Left lung (tissue), 10 donors: Measurements from ENCODE around the gene HYKK. TPM values are rescaled to one million over a fixed set of nuclear protein-coding genes. Genes with fewer than 3 reads are reported as not detected.

Experiments
- ATAC-seq: fragments of 200-7000 bp; cut with Tn5 transposase; one replicate; pipeline ENCODE4 v1.9.1; 2020; ENCODE audit warnings: moderate library complexity
- DNase-seq, 4 donors: peaks; one replicate each; pipeline ENCODE4 v3.0.0-alpha.2; 2013 to 2020
- H3K27ac ChIP-seq, 2 donors: fragments of 200-600 bp; sonication (generic) in 1 of 2; one replicate each; pipeline versions ENCODE4 v1.5.0 to v1.8.0; 2020 to 2021
- H3K27me3 ChIP-seq, 2 donors: fragments of 200-600 bp; sonication (generic) in 1 of 2; one replicate each; pipeline versions ENCODE4 v1.5.0 to v1.8.0; 2020 to 2021
- H3K36me3 ChIP-seq, 2 donors: fragments of 200-600 bp; sonication (generic) in 1 of 2; one replicate each; pipeline versions ENCODE4 v1.5.0 to v1.8.0; 2020 to 2021
- H3K4me1 ChIP-seq, 2 donors: fragments of 200-600 bp; one replicate each; pipeline ENCODE4 v1.8.0; 2021
- H3K4me3 ChIP-seq, 2 donors: fragments of 200-600 bp; sonication (generic) in 1 of 2; one replicate each; pipeline versions ENCODE4 v1.5.0 to v1.8.0; 2020 to 2021; ENCODE audit warnings: mild to moderate bottlenecking in 1 of 2
- H3K9me3 ChIP-seq, 2 donors: fragments of 200-600 bp; sonication (generic) in 1 of 2; one replicate each; pipeline versions ENCODE4 v1.5.0 to v1.8.0; 2020 to 2021
- CTCF ChIP-seq, 2 donors: fragments of 200-600 bp; sonication (generic) in 1 of 2; IDR thresholded peaks; one replicate each; pipeline versions ENCODE4 v1.5.0 to v1.8.0; 2021; ENCODE audit warnings: antibody characterized with exemption in 2 of 2
- intact Hi-C, 2 donors: fragments of 100-400 bp; cut with DNase I; formaldehyde crosslinking; loops; one replicate each; pipeline versions ENCODE4 v1.11.2 to v1.14.2; 2022
- polyA plus RNA-seq, 6 donors: library from polyadenylated mRNA; unstranded; fragments of 120-200 nt; gene quantifications; one replicate each; pipeline ENCODE4 v1.2.1, GENCODE V29; 2013; ENCODE audit not compliant: insufficient read length in 6 of 6
- total RNA-seq, 2 donors: library from RNA; stranded (reverse); fragmentation: NEBNext Ultra II Directional; extraction: Animal tissue kit (Norgen Biotek cat#: 25700); gene quantifications; one replicate each; pipeline ENCODE4 v1.2.1, GENCODE V29; 2021
- donor health status: DM: no; HTN: yes; CAD: no.
- donor health status: DM: no; HTN: no; CAD: no.

Gene HYKK
- total and polyA plus RNA-seq, 8 donors: 3.3 to 6.6 (median 5.6) TPM

GRCh38 chr15:78564743-78565096, 57.3 kb downstream of the HYKK start:
- TF ChIP-seq CTCF (IDR thresholded peaks at IDR 0.05): no peak
- no peak for DNase-seq

GRCh38 chr15:78565097-78565950, 57.9 kb downstream of the HYKK start, which contains the start of gene CHRNA5:
Gene CHRNA5 (plus strand): TSS chr15:78565520. CDS start chr15:78565720, 200 bp downstream.
- TF ChIP-seq CTCF (IDR thresholded peaks at IDR 0.05): no peak
- intact Hi-C loops: no loop called here
- peak; percentile 70 to 94 (median 88) for DNase-seq

More at GRCh38 chr15:78564743-78565096, 57.3 kb downstream of the HYKK start:
- H3K27ac ChIP-seq: no peak overlapping the region
- peaks cover 6 to 18% of the 10 kb centered on the region in 2 donors for H3K4me1 ChIP-seq
- peak overlapping the region; percentile 44 to 51 for H3K4me3 ChIP-seq
- intact Hi-C loops: no loop called here
- H3K36me3 ChIP-seq: no peaks in the 10 kb centered on the region
- no peak for ATAC-seq
- H3K27me3 ChIP-seq: peaks cover 8 to 51% of the 10 kb centered on the region in 2 donors
- no peaks in the 10 kb centered on the region for H3K9me3 ChIP-seq

GRCh38 chr15:78565951-78566774, 58.8 kb downstream of the HYKK start:
- Histone ChIP-seq H3K27me3 (peaks cover 8 to 56% of the 10 kb centered on the region in 2 donors), H3K4me1 (peaks cover 6 to 18% of the 10 kb centered on the region in 2 donors), H3K27ac (no peak overlapping the region), H3K36me3 (no peaks in the 10 kb centered on the region), H3K4me3 (peak overlapping the region; percentile 44 to 51), H3K9me3 (no peaks in the 10 kb centered on the region)
- ATAC-seq (peak; percentile 31), DNase-seq (peak in 2 of 4 donors; percentile 9)
- intact Hi-C loops: no loop called here
- no peak for TF ChIP-seq CTCF (IDR thresholded peaks at IDR 0.05)

More at GRCh38 chr15:78565097-78565950, 57.9 kb downstream of the HYKK start, which contains the start of gene CHRNA5:
- H3K4me3 ChIP-seq: peak within 1 kb of the TSS; percentile 44 to 51
- H3K27me3 ChIP-seq: peaks cover 8 to 56% of the 10 kb centered on the region in 2 donors
- no peaks in the 10 kb centered on the region for H3K36me3 ChIP-seq
- H3K9me3 ChIP-seq: no peaks in the 10 kb centered on the region
- ATAC-seq: peak; percentile 98
- H3K27ac ChIP-seq: no peak within 1 kb of the TSS
- peaks cover 6 to 18% of the 10 kb centered on the region in 2 donors for H3K4me1 ChIP-seq

GRCh38 chr15:78567531-78567930, 60.2 kb downstream of the HYKK start:
- Histone ChIP-seq H3K27ac (no peak overlapping the region), H3K4me1 (peaks cover 6 to 18% of the 10 kb centered on the region in 2 donors), H3K4me3 (no peak overlapping the region), H3K27me3 (peaks cover 8 to 56% of the 10 kb centered on the region in 2 donors), H3K9me3 (no peaks in the 10 kb centered on the region), H3K36me3 (no peaks in the 10 kb centered on the region)
- no peak for DNase-seq
- intact Hi-C loops: no loop called here
- ATAC-seq: no peak
- TF ChIP-seq CTCF (IDR thresholded peaks at IDR 0.05): no peak
